Endothelial cell of umbilical vein (primary cell): ENCODE data around the gene SPINK4.

Experiments used
- CTCF ChIP-seq, 2 donors: IDR thresholded peaks; 1 replicate in 1 of 2; 2 replicates in 1 of 2; pipeline ENCODE4 v1.5.1; 2011; ENCODE audit warnings: low read length in 2 of 2, mild to moderate bottlenecking in 2 of 2, moderate library complexity in 2 of 2, control low read depth in 1 of 2, inconsistent platforms in 1 of 2, low read depth in 1 of 2; ENCODE audit not compliant: insufficient read depth in 1 of 2; ENCODE audit errors: extremely low read depth in 1 of 2
- EZH2 ChIP-seq: IDR thresholded peaks from 2 replicates; pipeline ENCODE4 v1.6.1; 2012; ENCODE audit warnings: borderline replicate concordance, low read depth, mild to moderate bottlenecking, moderate library complexity, low read length, inconsistent platforms; ENCODE audit not compliant: severe bottlenecking
- FOS ChIP-seq: IDR thresholded peaks from 2 replicates; pipeline ENCODE4 v1.6.1; 2011; ENCODE audit warnings: mild to moderate bottlenecking, low read length, moderate library complexity, borderline replicate concordance; ENCODE audit not compliant: insufficient read depth
- GATA2 ChIP-seq: IDR thresholded peaks from 2 replicates; pipeline ENCODE4 v1.7.0; 2011; ENCODE audit warnings: low read depth, mild to moderate bottlenecking, moderate library complexity, mixed read lengths, low read length; ENCODE audit not compliant: insufficient read length, insufficient read depth
- JUN ChIP-seq: IDR thresholded peaks from 2 replicates; pipeline ENCODE4 v1.6.1; 2011; ENCODE audit warnings: borderline replicate concordance, low read depth; ENCODE audit not compliant: insufficient read length, insufficient read depth
- MAX ChIP-seq: IDR thresholded peaks from 2 replicates; pipeline ENCODE4 v1.6.1; 2011; ENCODE audit not compliant: insufficient read depth, insufficient read length
- MYC ChIP-seq: IDR thresholded peaks from one replicate; pipeline ENCODE4 v1.6.1; 2011; ENCODE audit warnings: mild to moderate bottlenecking, low read depth, low read length
- POLR2A ChIP-seq: IDR thresholded peaks from 2 replicates; pipeline ENCODE4 v1.6.1; 2012; ENCODE audit warnings: low read depth, mild to moderate bottlenecking, control low read depth, low read length
- POLR2AphosphoS5 ChIP-seq: IDR thresholded peaks from 2 replicates; pipeline ENCODE4 v1.6.1; 2012; ENCODE audit warnings: low read depth, mild to moderate bottlenecking, control low read depth, low read length, moderate library complexity; ENCODE audit not compliant: insufficient read depth

- no peak for TF ChIP-seq POLR2A
- no peak for TF ChIP-seq MAX
- TF ChIP-seq CTCF (IDR thresholded peaks at IDR 0.05; ENCODE audit: extremely low read depth in 1 of 2, insufficient read depth in 1 of 2, low read depth in 1 of 2, low read length in 2 of 2), result no peak
- TF ChIP-seq EZH2, result no peak
- TF ChIP-seq JUN, result no peak
- no peak for TF ChIP-seq MYC
- no peak for TF ChIP-seq POLR2AphosphoS5
- TF ChIP-seq GATA2, result no peak
- TF ChIP-seq FOS, result no peak
Observed at GRCh38 chr9:33257276-33257675, 17.3 kb downstream of the SPINK4 start.
